Stimulated activated CD4-positive, alpha-beta T cell treated with anti-CD3 and anti-CD28 coated beads, TNF-alpha, amount 100 ng/mL, for 24 hours (primary cell): Measurements from ENCODE around the gene FSTL4.
A peak's percentile ranks its signal among the peaks of the same experiment; 100 is the strongest.

Source experiments
- DNase-seq, 3 experiments: peaks; one replicate each; pipeline ENCODE4 v3.0.0-alpha.2; 2020; ENCODE audit warnings: low read depth in 3 of 3

FSTL4 gene

DNA sequence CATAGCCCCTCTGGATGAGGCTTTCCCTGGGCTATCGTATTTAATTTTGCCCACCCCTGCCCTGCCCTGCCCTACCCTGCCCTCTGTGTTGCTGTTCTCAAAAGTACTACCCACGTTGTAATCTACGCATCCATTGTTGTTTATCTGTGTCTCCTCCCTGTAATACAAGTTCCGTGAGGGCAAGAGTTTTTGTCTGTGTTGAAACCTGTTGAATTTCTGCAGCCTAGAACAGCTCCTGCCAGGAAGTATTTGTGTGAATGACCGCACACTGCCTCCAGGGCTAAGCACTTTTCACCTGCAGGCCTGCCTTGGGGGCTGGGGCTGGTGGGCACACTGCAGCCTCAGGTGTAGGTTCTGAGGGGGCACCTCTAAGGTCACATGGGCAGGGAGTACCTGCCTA, 315.7 kb downstream of the FSTL4 start:
- DNase-seq, result no peak

- DNase-seq, result no peak
These were observed 316.8 kb downstream of the FSTL4 start for GRCh38 chr5:133295520-133295919.

DNA sequence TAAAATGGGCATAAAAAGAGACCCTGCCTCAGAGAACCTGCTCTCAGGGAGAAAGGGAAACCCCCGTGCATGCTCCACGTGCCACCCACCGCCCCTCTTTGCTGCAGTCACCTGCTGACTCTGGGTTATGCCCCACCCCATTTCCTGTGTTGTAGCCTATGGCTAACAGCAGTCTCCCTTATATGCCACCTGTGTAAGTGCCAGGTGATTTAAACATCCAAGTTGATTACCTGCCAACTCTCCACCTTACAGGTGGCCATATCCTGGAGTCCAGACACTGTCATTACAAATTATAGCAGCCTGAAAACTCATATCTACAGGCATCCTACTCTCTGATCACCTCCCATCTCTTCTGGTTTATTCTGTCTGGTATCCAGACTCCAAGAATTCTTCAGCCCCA, 318.0 kb downstream of the FSTL4 start:
- DNase-seq, result no peak

DNA sequence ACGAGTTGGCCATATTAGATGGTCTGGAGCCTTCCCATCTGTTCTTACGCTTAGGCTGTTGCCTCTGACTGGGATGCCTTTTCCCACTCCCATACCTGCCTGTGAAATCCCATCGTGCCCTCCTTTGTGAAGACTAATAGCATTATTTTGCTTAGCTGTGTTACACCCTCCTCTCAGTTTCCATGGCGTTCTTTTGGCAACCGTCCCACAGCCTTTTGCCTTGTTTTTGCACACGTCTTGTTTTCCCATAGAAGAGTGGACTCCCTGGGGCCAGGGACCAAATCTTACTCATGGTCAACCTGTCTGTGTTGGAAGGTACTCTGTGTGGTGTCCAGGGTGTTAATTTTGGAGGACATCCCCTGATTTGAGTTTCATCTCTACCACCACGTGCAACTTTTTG, 318.4 kb downstream of the FSTL4 start:
- no peak for DNase-seq

GRCh38 chr5:133292300-133292699, 320.0 kb downstream of the FSTL4 start:
- no peak for DNase-seq

GRCh38 chr5:133291524-133291923, 320.8 kb downstream of the FSTL4 start:
- DNase-seq, result no peak

DNA sequence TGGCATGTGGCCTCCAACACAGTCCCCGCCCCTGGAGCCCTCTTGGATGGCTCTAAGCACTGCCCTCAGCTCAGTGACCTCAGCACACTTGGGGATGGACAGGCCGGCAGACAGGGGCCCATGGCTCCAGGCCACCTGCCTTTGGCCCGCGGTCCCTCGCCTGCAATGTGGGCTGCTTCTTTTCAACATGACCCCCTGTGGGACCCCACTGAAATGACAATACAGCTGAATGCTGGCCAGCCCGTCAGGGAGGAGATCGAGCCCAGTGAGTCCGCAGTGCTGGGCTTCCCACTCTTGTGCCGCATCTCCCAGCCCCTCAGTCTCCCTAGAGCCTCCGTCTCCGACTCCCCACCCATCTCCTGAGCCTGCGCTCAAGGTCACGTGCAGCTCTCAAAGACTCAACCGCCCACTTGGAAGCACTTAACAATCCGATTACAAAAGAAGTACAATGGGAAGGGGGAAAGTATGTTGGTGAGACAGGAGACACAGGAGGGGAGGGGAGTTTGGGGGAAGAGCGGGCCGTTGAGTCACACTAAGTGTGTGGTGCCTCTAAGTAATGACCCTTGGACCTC, 321.6 kb downstream of the FSTL4 start:
- DNase-seq, result no peak

DNA sequence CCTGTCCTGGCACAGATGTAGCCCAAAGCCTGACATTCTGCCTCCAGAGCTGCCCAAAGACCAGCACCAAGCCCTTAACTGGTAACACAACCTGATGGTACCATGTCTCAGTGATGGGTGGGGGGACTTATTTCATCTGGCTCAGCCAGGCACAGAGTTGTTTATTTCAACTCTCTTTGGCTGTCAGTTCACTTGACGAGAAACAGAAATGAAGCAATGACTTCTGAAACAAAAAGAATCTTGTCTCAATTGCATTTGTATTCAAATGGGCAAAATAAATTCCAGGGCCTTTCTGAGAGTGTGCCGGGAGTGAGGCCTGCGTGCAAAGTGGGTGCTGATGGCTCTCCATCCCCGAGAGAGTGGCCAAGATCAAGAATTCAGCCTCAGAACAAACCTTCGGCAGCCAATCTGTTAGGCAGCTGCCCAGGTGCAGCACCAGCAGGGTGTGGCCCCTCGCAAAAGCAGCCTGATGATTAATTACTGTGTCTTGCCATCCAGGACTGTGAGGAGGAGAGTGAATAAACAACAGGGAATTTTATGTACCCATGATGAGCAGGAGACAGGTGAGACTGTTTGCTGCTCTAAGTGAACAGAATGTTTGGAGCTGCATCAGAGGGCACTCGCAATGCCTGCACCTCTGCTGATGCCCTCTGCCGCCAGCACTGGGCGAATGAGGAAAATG, 322.5 kb downstream of the FSTL4 start:
- no peak for DNase-seq

DNA sequence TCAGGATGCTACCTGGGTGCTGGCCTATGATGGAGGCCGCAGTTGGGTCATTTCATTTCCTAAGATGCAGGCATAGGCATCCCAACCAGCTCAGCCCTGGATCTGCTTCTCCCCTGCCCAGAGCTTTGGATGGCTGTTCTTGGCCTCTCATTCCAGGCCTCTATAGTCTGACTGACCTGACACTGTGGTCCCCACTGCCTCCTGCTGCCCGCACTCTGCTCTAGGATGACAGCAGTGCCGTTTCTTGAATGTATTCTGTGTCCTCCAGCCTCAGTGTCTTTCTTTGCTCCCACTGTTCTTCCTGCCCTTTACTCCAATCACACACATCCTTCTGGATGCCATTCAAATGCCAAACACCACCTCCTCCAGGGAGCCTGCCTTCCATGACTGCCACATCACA, 324.8 kb downstream of the FSTL4 start:
- DNase-seq, result peak in 2 of 3 experiments; percentile 6 to 37

DNA sequence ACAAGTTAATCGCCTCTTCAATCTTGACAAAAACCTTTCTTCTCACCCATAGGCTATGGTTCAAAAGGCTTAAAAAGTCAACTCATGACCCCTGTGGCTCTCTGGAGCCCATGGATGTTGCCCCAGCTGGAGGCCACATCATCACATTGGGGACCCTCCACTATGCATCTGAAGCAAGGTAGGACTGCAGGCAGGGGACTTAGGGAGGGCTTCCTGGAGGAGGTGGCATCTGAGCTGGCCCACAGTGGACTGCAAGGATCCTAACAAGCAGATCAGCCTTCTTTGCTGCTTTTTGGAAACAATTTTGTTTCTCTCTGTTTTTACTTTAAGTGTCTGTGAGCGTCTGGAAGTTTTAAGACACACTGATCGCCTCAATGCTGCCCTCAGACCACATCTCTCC, 325.9 kb downstream of the FSTL4 start:
- no peak for DNase-seq

- no peak for DNase-seq
These were observed 326.7 kb downstream of the FSTL4 start for GRCh38 chr5:133285583-133286021.

GRCh38 chr5:133284306-133284705, 328.0 kb downstream of the FSTL4 start:
- DNase-seq, result no peak

- DNase-seq, result no peak
These were observed 334.0 kb downstream of the FSTL4 start for GRCh38 chr5:133278317-133278716.

GRCh38 chr5:133277744-133278143, 334.6 kb downstream of the FSTL4 start:
- no peak for DNase-seq

- no peak for DNase-seq
These were observed 336.2 kb downstream of the FSTL4 start for GRCh38 chr5:133276171-133276570.

- no peak for DNase-seq
These were observed 336.7 kb downstream of the FSTL4 start for GRCh38 chr5:133275631-133276030.

DNA sequence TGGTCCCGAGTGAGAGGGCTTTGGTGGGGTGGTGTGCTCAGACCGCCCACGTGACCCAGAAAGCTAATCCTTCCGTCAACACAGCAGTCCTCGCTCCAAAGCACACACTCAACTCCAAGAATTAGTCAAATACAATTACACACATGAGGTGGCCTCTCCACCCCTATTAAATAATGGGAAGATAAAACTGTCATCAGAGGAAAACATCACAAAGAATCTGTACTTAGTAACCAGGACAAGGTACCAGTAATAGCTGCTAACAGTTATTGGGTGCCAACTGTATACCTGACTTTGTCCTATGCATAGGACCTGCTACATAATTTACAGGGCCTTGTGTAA, 337.8 kb downstream of the FSTL4 start:
- DNase-seq, result no peak

- DNase-seq, result no peak
These were observed 338.4 kb downstream of the FSTL4 start for GRCh38 chr5:133273661-133274596.

- no peak for DNase-seq
These were observed 340.0 kb downstream of the FSTL4 start for GRCh38 chr5:133272345-133272744.

DNA sequence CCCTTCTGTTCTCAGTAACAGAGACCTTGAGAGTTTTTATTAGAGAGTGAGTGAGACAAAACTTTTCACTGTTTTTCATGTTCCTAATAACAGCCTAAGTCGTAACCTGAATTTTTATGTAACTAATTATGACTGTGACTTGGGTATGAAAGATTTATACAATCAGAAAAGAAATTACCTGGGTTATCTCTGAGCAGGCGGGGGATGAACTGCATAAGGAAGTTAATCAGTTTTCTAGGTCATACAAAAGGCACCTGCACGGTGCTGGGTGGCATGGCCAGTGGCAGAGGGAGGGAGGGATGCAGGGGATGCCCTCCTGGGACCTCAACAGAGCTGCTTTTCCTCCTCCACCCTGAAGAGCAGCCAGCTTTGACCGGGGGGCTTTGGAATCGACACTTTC, 340.7 kb downstream of the FSTL4 start:
- no peak for DNase-seq

- DNase-seq, result no peak
These were observed 342.6 kb downstream of the FSTL4 start for GRCh38 chr5:133269691-133270090.

DNA sequence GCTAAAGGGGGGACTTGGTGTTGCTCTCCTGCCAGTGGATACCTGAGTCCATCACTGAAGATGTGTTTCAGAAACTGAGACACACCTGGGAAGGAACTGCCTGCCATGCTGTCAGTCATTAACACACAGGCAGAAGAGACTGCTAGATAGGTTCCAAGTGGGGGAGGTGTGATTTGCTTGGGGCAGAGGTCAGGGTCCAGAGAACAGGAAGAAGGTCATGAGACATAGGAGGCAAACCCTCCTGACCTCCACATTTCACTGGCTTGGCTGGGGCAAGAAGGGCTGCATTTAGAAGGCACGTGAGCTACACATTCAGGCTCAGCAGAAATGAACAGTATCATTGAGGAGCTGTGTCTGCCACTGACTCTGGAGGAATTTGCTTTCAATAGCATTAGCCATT, 344.7 kb downstream of the FSTL4 start:
- no peak for DNase-seq

DNA sequence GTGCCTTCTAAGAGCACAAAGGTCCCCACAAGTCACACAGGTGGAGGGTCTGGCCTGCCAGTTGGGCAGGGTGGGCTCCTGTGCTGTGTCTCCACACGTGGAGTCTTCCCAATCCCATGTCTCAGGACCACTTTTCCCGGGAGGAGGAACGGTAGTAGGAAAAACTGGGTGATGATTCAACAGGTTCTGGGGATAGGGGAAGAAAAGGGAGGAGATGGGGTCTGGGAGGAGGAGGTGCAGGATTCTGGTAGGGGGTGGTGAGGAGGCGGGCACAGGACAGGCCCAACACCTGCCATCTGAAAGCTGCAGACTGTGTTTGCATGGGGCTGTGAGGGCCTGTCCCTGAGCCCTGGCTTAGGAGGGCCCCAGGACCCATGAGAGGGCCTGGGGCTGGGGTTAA, 345.4 kb downstream of the FSTL4 start:
- no peak for DNase-seq
